ENCODE measurements around the gene SYTL2.

The SYTL2 gene

GRCh38 chr11:85685820-85686459, 125.0 kb downstream of the SYTL2 start, which contains the start of gene CCDC89:
Gene CCDC89, minus strand, starts transcription at chr11:85686195. Its CDS starts 65 bp downstream, at chr11:85686130.
- Histone ChIP-seq H3K9me3 (no peaks in the 10 kb centered on the region), H3K4me3 (ENCODE audit: low read depth, low read length) (peak within 1 kb of the TSS; percentile 84), H3K27me3 (peaks cover 10% of the 10 kb centered on the region), H3K4me1 (peaks cover under 1% of the 10 kb centered on the region; the same call in 1 of the 2 replicates), H3K36me3 (no peaks in the 10 kb centered on the region)
- TF ChIP-seq CTCF (IDR thresholded peaks at IDR 0.05; ENCODE audit: low read depth, low read length), result no peak
- peak; percentile 77 for DNase-seq

- peaks cover 6% of the 10 kb centered on the region for H3K27me3 ChIP-seq
- DNase-seq, result peak; percentile 66
- H3K4me3 ChIP-seq (ENCODE audit: low read depth, low read length), result peak overlapping the region; percentile 84
- H3K9me3 ChIP-seq, result no peaks in the 10 kb centered on the region
- no peaks in the 10 kb centered on the region for H3K36me3 ChIP-seq
- peaks cover 2% of the 10 kb centered on the region; the same call in 1 of the 2 replicates for H3K4me1 ChIP-seq
- TF ChIP-seq CTCF (IDR thresholded peaks at IDR 0.05; ENCODE audit: low read depth, low read length), result no peak
These were observed 125.7 kb downstream of the SYTL2 start for GRCh38 chr11:85685125-85685819.

- Histone ChIP-seq H3K4me3 (ENCODE audit: low read depth, low read length) (peak overlapping the region; percentile 85), H3K36me3 (no peaks in the 10 kb centered on the region), H3K9me3 (no peaks in the 10 kb centered on the region), H3K4me1 (peaks cover 2% of the 10 kb centered on the region; the same call in 1 of the 2 replicates), H3K27me3 (no peaks in the 10 kb centered on the region)
- no peak for TF ChIP-seq CTCF (IDR thresholded peaks at IDR 0.05; ENCODE audit: low read depth, low read length)
- DNase-seq, result peak; percentile 86
These were observed 128.3 kb downstream of the SYTL2 start for GRCh38 chr11:85682330-85683305.

GRCh38 chr11:85680897-85681296, 130.0 kb downstream of the SYTL2 start:
- peaks cover 2% of the 10 kb centered on the region; the same call in 1 of the 2 replicates for H3K4me1 ChIP-seq
- H3K9me3 ChIP-seq, result no peaks in the 10 kb centered on the region
- H3K36me3 ChIP-seq, result no peaks in the 10 kb centered on the region
- no peaks in the 10 kb centered on the region for H3K27me3 ChIP-seq
- no peak for TF ChIP-seq CTCF (IDR thresholded peaks at IDR 0.05; ENCODE audit: low read depth, low read length)
- H3K4me3 ChIP-seq (ENCODE audit: low read depth, low read length), result no peak overlapping the region
- DNase-seq, result peak; percentile 27

- Histone ChIP-seq H3K4me1 (peaks cover 2% of the 10 kb centered on the region; the same call in 1 of the 2 replicates), H3K9me3 (no peaks in the 10 kb centered on the region), H3K4me3 (ENCODE audit: low read depth, low read length) (no peak overlapping the region), H3K36me3 (no peaks in the 10 kb centered on the region), H3K27me3 (peaks cover 2% of the 10 kb centered on the region)
- no peak for DNase-seq
- no peak for TF ChIP-seq CTCF (IDR thresholded peaks at IDR 0.05; ENCODE audit: low read depth, low read length)
These were observed 131.4 kb downstream of the SYTL2 start for GRCh38 chr11:85679576-85679975.

Measured in BE2C (cell line).